HepG2 (cell line): Measurements from ENCODE around the gene SINHCAF. TPM values are rescaled to one million over a fixed set of nuclear protein-coding genes. Genes with fewer than 3 reads are reported as not detected.

Experiments
- ATAC-seq: fragments of 200-7000 bp; cut with Tn5 transposase; 3 replicates; pipeline ENCODE4 v1.9.1; 2020; ENCODE audit warnings: mild to moderate bottlenecking, moderate library complexity
- BruUV-seq: library from RNA; stranded (reverse); fragments of 400-500 nt; replicated peaks from 2 replicates; lab custom pipeline; 2021; lab: Mats Ljungman, UMichigan
- CTCF ChIA-PET: fragments of 300-600 bp; formaldehyde crosslinking; extraction: SDS; loops from one replicate; lab custom pipeline; 2021; ENCODE audit warnings: low total read pairs, inconsistent platforms, low intra/inter-chr PET ratio; lab: Yijun Ruan, JAX
- POLR2A ChIA-PET: fragments of 350-600 bp; sonication (Branson Sonifier 250); formaldehyde crosslinking; loops from one replicate; lab custom pipeline; 2020; ENCODE audit warnings: antibody characterized with exemption, inconsistent platforms; lab: Yijun Ruan, JAX
- DNase-seq: peaks from one replicate; pipeline ENCODE4 v3.0.0-alpha.2; 2015; ENCODE audit warnings: low spot score
- FAIRE-seq: peaks from 3 replicates; lab custom pipeline; 2011; peaks lifted over from hg19 to GRCh38; lab: Jason Lieb, UNC
- H2AFZ ChIP-seq: one replicate; pipeline ENCODE4 v1.6.1; 2011; ENCODE audit warnings: low read length, inconsistent platforms
- H3K27ac ChIP-seq: fragments of 300-600 bp; 3 replicates; pipeline ENCODE4 v1.8.0; 2011; ENCODE audit warnings: mixed run types, mild to moderate bottlenecking, mixed read lengths, low read length, inconsistent platforms; ENCODE audit not compliant: insufficient read depth; ENCODE audit errors: extremely low read length
- H3K27me3 ChIP-seq, 2 experiments: fragments of 200-600 bp in 1 of 2; 2 replicates in 1 of 2; 3 replicates in 1 of 2; pipeline versions ENCODE4 v1.6.0 to v1.8.0; 2011; ENCODE audit warnings: low read length in 2 of 2, mild to moderate bottlenecking in 2 of 2, moderate library complexity in 2 of 2, inconsistent platforms in 1 of 2; ENCODE audit not compliant: insufficient read depth in 2 of 2, control insufficient read depth in 1 of 2
- H3K36me3 ChIP-seq, 2 experiments: fragments of 200-600 bp in 1 of 2; replicated peaks in 1 of 2; 2 replicates in 1 of 2; 3 replicates in 1 of 2; pipeline versions ENCODE4 v1.5.1 to v1.8.0; 2011; ENCODE audit warnings: low read length in 2 of 2, inconsistent platforms in 1 of 2; ENCODE audit not compliant: insufficient read depth in 2 of 2, control insufficient read depth in 1 of 2
- H3K4me1 ChIP-seq: 2 replicates; pipeline ENCODE4 v1.5.1; 2012; ENCODE audit warnings: low read length, inconsistent platforms; ENCODE audit not compliant: insufficient read depth
- H3K4me2 ChIP-seq: 2 replicates; pipeline ENCODE4 v1.6.0; 2011; ENCODE audit warnings: low read depth, low read length, inconsistent platforms
- H3K4me3 ChIP-seq, 3 experiments: fragments of 200-600 bp in 1 of 3; sonication (generic), shearing (Covaris generic) in 1 of 3; replicated peaks in 1 of 3; 2 replicates each; pipeline ENCODE4 v1.5.1; 2011 to 2016; ENCODE audit warnings: low read length in 3 of 3, inconsistent platforms in 2 of 3, low read depth in 2 of 3, mild to moderate bottlenecking in 2 of 3, control low read depth in 1 of 3, mixed read lengths in 1 of 3; ENCODE audit not compliant: insufficient read depth in 1 of 3
- H3K79me2 ChIP-seq: one replicate; pipeline ENCODE4 v1.6.1; 2011; ENCODE audit warnings: low read length, inconsistent platforms; ENCODE audit not compliant: insufficient read depth
- H3K9ac ChIP-seq: 2 replicates; pipeline ENCODE4 v1.6.0; 2011; ENCODE audit warnings: mild to moderate bottlenecking, low read depth, low read length, inconsistent platforms; ENCODE audit not compliant: insufficient read depth
- H3K9me3 ChIP-seq: 2 replicates; pipeline ENCODE4 v1.5.1; 2012; ENCODE audit warnings: mild to moderate bottlenecking, low read length
- H4K20me1 ChIP-seq: 2 replicates; pipeline ENCODE4 v1.6.0; 2011; ENCODE audit warnings: inconsistent platforms, mild to moderate bottlenecking, low read length, moderate library complexity; ENCODE audit not compliant: insufficient read depth
- MLX ChIP-seq: IDR thresholded peaks from 2 replicates; pipeline ENCODE4 v1.6.1; 2016
- PCBP1 ChIP-seq: fragments of 200-400 bp; formaldehyde crosslinking; IDR thresholded peaks from 2 replicates; pipeline ENCODE4 v1.6.1; 2017; ENCODE audit warnings: mild to moderate bottlenecking, low read depth, low read length, borderline replicate concordance
- SCMH1 ChIP-seq: sonication (generic); formaldehyde crosslinking; IDR thresholded peaks from 2 replicates; pipeline ENCODE4 v1.9.0; 2021; ENCODE audit warnings: missing genetic modification reagents, mild to moderate bottlenecking, borderline replicate concordance
- ZBTB34 ChIP-seq: sonication (generic); formaldehyde crosslinking; IDR thresholded peaks from 2 replicates; pipeline ENCODE4 v1.8.0; 2022; ENCODE audit warnings: mild to moderate bottlenecking, missing genetic modification reagents
- ZNF264 ChIP-seq: sonication (generic); formaldehyde crosslinking; IDR thresholded peaks from 2 replicates; pipeline ENCODE4 v1.4.0; 2020; ENCODE audit warnings: missing genetic modification reagents
- WGBS: methylation state at CpG from one replicate; pipeline ENCODE4 v1.1.6; 2017; ENCODE audit warnings: low lambda C conversion rate; 5-methylcytosine and 5-hydroxymethylcytosine counted together
- in situ Hi-C: cut with HindIII; loops from 2 replicates; pipeline ENCODE4 v1.10.0; 2017; ENCODE audit warnings: low pct_unique_long_range_greater_than_20kb; ENCODE audit not compliant: extremely low pct_ligation_motif_present
- intact Hi-C: fragments of 100-400 bp; cut with micrococcal nuclease; formaldehyde crosslinking; loops from one replicate; pipeline ENCODE4 v1.10.0; 2022; ENCODE audit not compliant: unreplicated experiment
- polyA plus RNA-seq, 8 experiments: library from polyadenylated mRNA; depleted of rRNA in 3 of 8; stranded (reverse) in 7 of 8; unstranded in 1 of 8; fragments of >200 nt; fragmentation: Illumina TruSeq in 4 of 8; extraction: Trizol in 4 of 8; gene quantifications; 2 replicates each; pipeline versions ENCODE4 v1.2.1 to v1.2.3, GENCODE V29; 2011 to 2016; ENCODE audit warnings: low read depth in 4 of 8, missing spikeins in 1 of 8, mixed read lengths in 1 of 8; ENCODE audit not compliant: insufficient read depth in 1 of 8
- total RNA-seq, 5 experiments: library from RNA; depleted of rRNA; stranded (reverse); fragments of >200 nt; fragmentation: Illumina TruSeq; extraction: Trizol; gene quantifications; 2 replicates each; pipeline ENCODE4 v1.2.3, GENCODE V29; 2016; ENCODE audit warnings: low read depth in 1 of 5
- TF ChIP-seq, protein P1 (sequence below): sonication (generic); formaldehyde crosslinking; IDR thresholded peaks from 2 replicates; pipeline ENCODE4 v1.4.0; 2020; ENCODE audit warnings: missing genetic modification reagents
- TF ChIP-seq, protein P2 (sequence below): sonication (generic); formaldehyde crosslinking; IDR thresholded peaks from 2 replicates; pipeline ENCODE4 v1.4.0; 2020; ENCODE audit warnings: mild to moderate bottlenecking, missing genetic modification reagents

The SINHCAF gene
- total and polyA plus RNA-seq, 2 of the 13 experiments (the other 11 are each of a cell fraction or from before 2014, with no cell fraction given): 54.6 to 97.8 TPM

DNA sequence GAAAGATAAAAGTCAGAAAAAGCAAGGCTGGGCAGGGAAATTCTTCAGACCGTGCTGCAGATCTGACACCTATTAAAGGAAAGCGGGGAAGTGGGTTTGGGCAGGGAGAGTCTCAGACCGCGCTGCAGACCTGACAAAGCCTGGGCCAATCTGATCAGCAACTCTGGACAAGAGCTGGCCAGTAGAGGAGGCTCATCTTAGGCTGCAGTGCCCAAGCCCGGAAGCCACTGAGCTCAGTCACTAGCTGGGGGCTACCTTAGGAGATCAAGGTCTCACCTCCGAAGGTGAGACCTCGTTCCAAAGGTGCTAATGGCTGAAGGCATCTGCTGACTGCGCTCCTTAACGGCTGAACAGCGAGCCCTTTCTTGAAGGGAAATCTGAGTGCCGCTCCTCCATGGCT, 60.2 kb downstream of the SINHCAF start:
- no peak for FAIRE-seq
- Histone ChIP-seq H3K36me3 (no peaks in the 10 kb centered on the region), H4K20me1 (no peaks in the 10 kb centered on the region), H3K27ac (no peak overlapping the region), H2AFZ (no peak overlapping the region), H3K4me3 (no peak overlapping the region), H3K27me3 (no peaks in the 10 kb centered on the region), H3K79me2 (no peaks in the 10 kb centered on the region), H3K4me2 (no peak overlapping the region), H3K9me3 (no peaks in the 10 kb centered on the region), H3K4me1 (no peaks in the 10 kb centered on the region), H3K9ac (no peak overlapping the region)
- TF ChIP-seq, protein P1, sequence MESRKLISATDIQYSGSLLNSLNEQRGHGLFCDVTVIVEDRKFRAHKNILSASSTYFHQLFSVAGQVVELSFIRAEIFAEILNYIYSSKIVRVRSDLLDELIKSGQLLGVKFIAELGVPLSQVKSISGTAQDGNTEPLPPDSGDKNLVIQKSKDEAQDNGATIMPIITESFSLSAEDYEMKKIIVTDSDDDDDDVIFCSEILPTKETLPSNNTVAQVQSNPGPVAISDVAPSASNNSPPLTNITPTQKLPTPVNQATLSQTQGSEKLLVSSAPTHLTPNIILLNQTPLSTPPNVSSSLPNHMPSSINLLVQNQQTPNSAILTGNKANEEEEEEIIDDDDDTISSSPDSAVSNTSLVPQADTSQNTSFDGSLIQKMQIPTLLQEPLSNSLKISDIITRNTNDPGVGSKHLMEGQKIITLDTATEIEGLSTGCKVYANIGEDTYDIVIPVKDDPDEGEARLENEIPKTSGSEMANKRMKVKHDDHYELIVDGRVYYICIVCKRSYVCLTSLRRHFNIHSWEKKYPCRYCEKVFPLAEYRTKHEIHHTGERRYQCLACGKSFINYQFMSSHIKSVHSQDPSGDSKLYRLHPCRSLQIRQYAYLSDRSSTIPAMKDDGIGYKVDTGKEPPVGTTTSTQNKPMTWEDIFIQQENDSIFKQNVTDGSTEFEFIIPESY (CRISPR knock-in tag): no peak
- POLR2A ChIA-PET: no interaction called here
- intact Hi-C loops (no loop called here), in situ Hi-C loops (no loop called here)
- peak; percentile 55; the same call in 2 of the 3 replicates for ATAC-seq
- DNase-seq: no peak
- CTCF ChIA-PET: no interaction called here
- no TSS peak for BruUV-seq
- WGBS: 82% methylated on average over 11 of the region's 11 CpGs

DNA sequence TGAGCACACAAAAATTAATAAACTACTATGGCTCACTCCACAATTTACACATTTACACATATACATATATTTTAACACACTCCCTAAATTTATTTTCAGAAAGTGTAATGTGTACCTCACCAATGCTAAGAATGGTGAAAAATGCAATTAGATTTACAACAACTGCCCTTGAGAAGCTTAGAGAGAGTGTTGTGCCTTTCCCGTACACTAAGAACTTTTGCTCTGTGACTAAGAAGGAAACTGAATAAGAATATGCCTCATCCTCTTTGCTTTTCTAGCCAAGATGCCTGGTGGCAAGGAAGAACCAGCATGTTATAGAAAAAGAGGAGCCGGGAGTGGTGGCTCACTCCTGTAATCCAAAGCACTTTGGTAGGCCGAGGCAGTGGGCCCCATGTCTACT, 62.3 kb downstream of the SINHCAF start:
- POLR2A ChIA-PET: no interaction called here
- no peak overlapping the region for H3K4me3 ChIP-seq
- TF ChIP-seq SCMH1 (CRISPR knock-in tag): no peak
- TF ChIP-seq MLX: no peak
- no peak for TF ChIP-seq PCBP1
- TF ChIP-seq, protein P2, sequence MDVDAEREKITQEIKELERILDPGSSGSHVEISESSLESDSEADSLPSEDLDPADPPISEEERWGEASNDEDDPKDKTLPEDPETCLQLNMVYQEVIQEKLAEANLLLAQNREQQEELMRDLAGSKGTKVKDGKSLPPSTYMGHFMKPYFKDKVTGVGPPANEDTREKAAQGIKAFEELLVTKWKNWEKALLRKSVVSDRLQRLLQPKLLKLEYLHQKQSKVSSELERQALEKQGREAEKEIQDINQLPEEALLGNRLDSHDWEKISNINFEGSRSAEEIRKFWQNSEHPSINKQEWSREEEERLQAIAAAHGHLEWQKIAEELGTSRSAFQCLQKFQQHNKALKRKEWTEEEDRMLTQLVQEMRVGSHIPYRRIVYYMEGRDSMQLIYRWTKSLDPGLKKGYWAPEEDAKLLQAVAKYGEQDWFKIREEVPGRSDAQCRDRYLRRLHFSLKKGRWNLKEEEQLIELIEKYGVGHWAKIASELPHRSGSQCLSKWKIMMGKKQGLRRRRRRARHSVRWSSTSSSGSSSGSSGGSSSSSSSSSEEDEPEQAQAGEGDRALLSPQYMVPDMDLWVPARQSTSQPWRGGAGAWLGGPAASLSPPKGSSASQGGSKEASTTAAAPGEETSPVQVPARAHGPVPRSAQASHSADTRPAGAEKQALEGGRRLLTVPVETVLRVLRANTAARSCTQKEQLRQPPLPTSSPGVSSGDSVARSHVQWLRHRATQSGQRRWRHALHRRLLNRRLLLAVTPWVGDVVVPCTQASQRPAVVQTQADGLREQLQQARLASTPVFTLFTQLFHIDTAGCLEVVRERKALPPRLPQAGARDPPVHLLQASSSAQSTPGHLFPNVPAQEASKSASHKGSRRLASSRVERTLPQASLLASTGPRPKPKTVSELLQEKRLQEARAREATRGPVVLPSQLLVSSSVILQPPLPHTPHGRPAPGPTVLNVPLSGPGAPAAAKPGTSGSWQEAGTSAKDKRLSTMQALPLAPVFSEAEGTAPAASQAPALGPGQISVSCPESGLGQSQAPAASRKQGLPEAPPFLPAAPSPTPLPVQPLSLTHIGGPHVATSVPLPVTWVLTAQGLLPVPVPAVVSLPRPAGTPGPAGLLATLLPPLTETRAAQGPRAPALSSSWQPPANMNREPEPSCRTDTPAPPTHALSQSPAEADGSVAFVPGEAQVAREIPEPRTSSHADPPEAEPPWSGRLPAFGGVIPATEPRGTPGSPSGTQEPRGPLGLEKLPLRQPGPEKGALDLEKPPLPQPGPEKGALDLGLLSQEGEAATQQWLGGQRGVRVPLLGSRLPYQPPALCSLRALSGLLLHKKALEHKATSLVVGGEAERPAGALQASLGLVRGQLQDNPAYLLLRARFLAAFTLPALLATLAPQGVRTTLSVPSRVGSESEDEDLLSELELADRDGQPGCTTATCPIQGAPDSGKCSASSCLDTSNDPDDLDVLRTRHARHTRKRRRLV (CRISPR knock-in tag): no peak
- no peak for TF ChIP-seq ZNF264 (CRISPR knock-in tag)
- no peak for TF ChIP-seq ZBTB34 (CRISPR knock-in tag)
- H3K79me2 ChIP-seq: no peaks in the 10 kb centered on the region
- H3K27ac ChIP-seq: no peak overlapping the region
- FAIRE-seq (no peak), ATAC-seq (no peak), DNase-seq (no peak)
- H3K4me1 ChIP-seq: no peaks in the 10 kb centered on the region
- 77% methylated on average over 3 of the region's 3 CpGs for WGBS
- H3K9ac ChIP-seq: no peak overlapping the region
- H3K4me2 ChIP-seq: no peak overlapping the region
- no peak overlapping the region for H2AFZ ChIP-seq
- no peaks in the 10 kb centered on the region for H3K9me3 ChIP-seq
- intact Hi-C loops (no loop called here), in situ Hi-C loops (no loop called here)
- no TSS peak for BruUV-seq
- no peaks in the 10 kb centered on the region for H4K20me1 ChIP-seq
- H3K36me3 ChIP-seq: no peaks in the 10 kb centered on the region
- no peaks in the 10 kb centered on the region for H3K27me3 ChIP-seq
- CTCF ChIA-PET: no interaction called here
